ENCODE data around the gene C11orf58.

GRCh38 chr11:16789063-16789420, 50.6 kb downstream of the C11orf58 start:
- TF ChIP-seq EZH2phosphoT487 (IDR thresholded peaks at IDR 0.05; ENCODE audit: insufficient read depth, low read depth) = no peak
- TF ChIP-seq EZH2 (IDR thresholded peaks at IDR 0.05; ENCODE audit: insufficient read depth, poor library complexity, severe bottlenecking) = no peak

All from GM23248 (cell line).